Measurements from ENCODE around the gene MYO7A.

The MYO7A gene

DNA sequence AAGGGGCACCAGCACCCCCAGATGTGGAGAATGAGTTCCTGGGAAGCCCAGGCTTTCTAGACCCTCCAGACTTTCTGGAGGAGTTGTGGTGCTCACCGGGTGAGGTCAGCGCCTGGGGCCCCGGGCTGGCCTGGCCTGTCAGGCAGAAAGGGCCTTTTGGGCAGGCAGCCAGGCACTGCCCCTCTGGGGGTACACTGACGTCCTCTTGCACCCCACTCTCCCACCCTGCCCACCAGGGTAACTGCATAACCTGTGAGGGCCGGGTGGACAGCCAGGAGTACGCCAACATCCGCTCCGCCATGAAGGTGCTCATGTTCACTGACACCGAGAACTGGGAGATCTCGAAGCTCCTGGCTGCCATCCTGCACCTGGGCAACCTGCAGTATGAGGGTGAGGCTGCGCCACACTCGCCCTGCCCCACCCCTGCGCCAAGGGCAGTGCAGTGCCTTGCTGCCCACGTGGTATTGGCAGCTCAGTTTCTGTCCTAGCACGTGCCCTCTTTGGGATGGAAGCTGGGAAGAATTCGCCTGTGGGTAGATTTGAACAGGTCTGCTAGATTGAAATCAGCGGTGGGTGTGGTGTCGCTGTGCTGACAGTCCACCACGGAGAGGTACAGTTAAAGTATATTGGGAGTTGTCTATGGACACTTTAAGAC, 30.1 kb downstream of the MYO7A start:
- in situ Hi-C loops (cut with MboI; ENCODE audit: low sequenced_read_pairs), result no loop called here

DNA sequence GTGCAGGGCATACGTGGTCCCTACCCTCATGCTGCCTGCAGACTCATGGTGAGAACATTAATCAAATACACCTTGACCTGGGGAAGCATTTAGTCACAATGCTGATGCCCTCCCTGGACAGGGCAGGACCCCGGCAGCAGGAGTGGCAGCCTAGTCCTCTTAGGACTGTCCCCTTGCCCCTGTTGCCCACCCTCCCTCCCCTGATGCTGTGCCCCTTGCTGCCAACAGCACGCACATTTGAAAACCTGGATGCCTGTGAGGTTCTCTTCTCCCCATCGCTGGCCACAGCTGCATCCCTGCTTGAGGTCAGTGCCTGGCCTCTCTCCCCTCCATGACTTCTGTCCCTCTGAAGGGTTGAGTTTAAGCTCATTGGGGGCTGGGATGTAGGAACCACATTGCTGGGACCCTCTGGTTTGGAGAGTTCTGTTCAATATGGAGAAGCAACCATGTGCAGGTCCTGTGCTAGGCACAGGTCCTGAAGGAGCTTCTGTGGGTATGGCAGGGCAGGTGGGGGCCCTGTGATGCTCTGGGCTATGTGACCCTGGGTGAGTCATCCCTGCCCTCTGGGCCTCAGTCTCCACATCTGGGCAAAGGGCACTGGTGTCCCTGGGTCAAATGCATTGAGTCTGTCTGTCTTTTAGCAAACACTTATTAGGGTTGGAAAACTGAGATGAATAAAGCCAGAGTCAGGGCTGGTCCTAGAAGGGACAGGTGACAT, 31.3 kb downstream of the MYO7A start:
- in situ Hi-C loops (cut with MboI; ENCODE audit: low sequenced_read_pairs), result no loop called here

DNA sequence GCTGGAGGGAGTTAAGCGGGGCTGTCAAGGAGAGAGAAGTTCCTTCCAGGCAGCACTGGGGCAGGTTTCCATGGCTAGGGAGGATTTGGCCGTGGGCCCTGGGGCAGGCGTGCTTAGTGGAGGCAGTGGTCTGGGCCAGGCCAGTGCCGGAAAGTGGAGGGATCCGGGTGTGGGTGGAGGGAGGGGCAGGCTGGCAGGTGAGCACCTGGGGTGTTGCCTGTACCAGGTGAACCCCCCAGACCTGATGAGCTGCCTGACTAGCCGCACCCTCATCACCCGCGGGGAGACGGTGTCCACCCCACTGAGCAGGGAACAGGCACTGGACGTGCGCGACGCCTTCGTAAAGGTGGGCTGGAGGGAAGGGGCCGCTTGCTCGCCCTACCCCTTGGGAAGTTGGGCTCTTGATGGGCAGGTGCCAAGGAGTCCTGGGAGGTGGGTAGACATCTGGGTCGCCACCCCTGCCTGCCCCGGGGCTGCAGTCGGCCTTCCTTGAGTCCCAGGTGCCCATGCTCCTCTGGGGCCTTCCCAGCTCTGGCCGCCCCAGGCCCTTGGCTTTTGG, 32.0 kb downstream of the MYO7A start:
- in situ Hi-C loops (cut with MboI; ENCODE audit: low sequenced_read_pairs), result no loop called here

DNA sequence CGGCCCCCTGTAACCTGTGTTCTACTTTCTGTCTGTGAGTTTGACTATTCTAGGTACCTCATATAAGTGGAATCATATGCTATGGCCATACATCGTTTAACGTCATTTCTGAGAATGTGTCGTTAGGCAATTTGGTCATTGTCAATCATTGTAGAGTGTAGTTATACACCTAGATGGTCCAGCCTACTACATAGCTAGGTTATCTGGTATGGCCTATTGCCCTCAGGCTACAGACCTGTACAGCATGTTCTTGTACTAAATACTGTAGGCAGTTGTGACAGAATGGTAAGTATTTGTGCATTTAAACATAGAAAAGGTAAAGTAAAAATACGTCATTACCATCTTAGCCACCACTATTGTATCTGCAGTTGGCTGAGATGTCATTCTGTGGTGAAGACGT, 35.2 kb downstream of the MYO7A start:
- in situ Hi-C loops (cut with MboI; ENCODE audit: low sequenced_read_pairs), result no loop called here

DNA sequence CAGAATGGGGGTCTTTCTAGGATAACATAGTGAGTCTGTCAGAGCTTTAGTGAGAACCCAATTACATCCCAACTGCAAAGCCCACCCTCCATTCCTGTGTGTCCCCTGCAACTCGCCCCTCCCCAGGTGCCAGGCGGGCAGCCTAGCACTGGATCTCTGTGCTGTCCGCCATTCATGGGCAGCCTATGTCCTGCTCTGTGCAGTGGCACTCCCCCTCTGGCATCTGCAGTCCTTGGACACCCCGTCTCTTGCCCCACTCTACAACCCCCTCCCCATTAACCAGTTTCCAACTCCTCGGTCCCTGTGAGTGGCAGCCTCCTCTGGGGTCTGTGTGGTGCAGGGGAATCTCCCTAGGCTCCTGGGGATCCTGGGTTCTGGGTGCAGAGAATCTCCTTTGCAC, 37.0 kb downstream of the MYO7A start:
- in situ Hi-C loops (cut with MboI; ENCODE audit: low sequenced_read_pairs), result no loop called here

DNA sequence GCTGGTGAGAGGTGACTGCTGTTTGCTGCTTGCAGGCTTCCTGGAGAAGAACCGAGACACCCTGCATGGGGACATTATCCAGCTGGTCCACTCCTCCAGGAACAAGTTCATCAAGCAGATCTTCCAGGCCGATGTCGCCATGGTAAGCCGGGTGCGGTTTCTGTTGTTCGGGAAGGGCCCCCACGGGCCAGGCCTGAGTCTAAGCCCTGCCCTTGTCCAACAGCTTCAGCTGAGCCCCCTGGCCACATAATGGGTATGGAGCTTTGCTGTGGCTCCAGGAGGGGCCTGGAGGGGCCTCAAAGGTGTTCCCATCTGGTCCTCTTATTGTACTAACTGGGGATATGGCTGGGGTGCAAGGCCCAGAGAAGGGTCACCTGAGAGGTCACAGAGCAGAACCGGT, 38.0 kb downstream of the MYO7A start:
- in situ Hi-C loops (cut with MboI; ENCODE audit: low sequenced_read_pairs), result no loop called here

DNA sequence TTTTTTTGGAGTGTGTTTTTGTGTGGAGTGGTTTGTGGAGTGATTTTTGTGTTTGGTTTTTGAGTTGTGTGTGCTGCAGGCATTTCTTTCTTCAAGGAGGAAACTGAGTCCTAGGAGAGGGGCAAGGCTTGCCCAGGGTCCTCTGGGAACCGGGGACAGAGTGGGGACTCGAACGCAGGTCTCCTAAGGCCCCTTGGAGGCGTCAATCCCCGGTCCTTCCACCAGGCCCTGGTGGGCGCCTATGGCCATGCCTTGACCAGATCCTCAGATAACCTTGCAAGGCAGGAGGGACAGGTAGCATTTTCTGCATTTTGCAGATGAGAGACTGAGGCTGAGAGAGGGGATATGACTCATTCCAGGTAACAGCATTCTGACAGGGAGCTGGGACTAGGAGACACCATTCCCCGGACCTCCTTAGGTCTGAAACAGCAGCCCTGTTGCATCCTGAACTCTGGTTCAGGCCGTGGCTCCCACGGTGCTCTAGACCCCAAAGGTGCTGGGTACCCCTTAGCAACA, 39.1 kb downstream of the MYO7A start:
- in situ Hi-C loops (cut with MboI; ENCODE audit: low sequenced_read_pairs), result no loop called here

DNA sequence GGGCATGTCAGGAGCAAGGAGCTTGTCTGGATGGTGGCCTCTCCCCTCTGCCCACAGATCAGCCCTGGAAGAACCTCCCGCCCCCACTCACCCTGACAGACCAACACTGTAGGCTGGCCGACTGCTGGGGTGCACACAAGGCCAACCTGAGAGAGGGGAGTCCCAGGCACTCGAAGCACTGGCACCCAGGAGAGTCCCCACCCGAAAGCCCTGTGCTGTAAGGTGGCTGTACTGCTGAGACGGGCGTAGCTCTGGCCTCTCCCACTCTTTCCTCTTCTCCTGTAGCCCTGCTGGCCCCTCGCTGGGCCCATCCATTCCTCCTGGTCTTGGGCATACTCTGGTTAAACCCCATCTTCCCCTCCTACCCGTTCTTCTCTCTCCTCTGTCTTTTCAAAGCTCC, 39.7 kb downstream of the MYO7A start:
- in situ Hi-C loops (cut with MboI; ENCODE audit: low sequenced_read_pairs), result no loop called here

DNA sequence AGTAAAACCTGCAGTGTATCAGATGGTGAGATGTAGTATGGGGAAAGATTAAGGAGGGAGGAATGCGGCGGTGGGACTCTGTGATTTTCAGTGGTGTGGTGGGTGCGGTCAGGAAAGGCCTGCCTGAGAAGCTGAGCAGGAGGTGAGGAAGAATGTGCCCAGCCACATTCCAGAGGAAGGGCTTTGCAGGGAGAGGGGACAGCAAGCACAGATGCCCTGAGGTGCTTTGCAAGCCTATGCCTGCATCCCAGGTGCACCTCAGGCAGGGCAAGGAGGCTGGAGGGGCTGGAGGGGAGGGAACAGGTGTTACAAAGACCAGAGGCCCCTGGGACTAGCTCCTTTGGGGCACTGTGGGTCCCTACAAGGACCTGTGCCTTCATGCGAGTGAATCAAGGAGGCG, 42.1 kb downstream of the MYO7A start:
- in situ Hi-C loops (cut with MboI; ENCODE audit: low sequenced_read_pairs), result no loop called here

DNA sequence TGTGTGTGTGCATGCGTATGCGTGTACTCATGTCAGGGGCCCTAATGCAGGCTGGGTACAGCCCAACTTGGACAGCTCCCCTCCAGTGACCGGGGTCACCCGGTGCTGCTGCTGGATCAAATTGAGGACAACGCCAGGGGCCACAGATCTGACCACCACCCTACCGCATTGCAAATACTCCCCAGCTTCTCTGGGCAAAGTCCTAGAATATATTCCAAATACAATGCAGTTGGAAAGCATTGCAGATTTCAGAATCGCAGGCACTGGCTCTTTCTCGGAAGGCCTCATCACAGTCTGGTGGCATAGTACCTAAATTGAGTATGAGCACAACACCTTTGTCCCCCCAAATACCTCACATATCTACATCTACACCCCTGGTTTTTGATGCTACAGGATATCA, 43.2 kb downstream of the MYO7A start:
- in situ Hi-C loops (cut with MboI; ENCODE audit: low sequenced_read_pairs), result no loop called here

DNA sequence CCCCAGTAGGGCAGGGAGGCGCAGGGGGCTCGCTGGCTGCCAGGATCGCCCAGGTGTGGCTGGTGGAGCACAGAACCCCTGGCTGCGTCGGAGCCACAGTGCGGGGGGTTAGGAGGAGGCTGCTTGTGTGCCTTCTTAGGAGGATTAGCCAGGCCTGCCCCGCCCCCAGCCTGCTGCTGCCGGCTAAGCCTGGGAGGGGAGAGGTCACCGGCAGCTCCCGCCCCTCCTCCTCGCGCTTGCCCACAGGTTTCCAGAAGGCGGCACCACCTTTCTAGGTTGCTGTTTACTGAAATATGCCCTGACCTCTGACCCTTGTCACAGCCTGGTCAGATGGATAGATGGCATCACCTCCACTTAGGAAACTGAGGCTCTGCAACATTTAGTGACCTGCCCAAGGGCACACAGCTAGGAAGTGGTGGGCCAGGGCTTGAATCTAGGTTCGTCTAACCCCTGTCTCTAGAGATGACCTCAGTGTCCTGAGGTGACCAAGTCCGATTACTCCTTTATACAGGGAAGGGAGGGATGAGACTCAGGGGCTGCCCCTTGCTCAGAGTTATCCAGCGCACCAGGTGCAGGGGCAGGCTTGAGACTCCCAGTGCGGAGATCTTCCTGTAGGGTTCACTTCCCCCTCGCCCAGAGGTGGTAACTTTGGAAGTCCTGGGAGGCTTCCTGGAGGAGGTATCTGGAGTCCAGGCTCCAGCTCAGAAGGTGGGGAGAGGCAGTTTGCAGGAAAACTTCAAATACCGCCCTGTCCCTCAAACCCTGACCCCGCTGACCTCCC, 44.0 kb downstream of the MYO7A start:
- in situ Hi-C loops (cut with MboI; ENCODE audit: low sequenced_read_pairs), result no loop called here

DNA sequence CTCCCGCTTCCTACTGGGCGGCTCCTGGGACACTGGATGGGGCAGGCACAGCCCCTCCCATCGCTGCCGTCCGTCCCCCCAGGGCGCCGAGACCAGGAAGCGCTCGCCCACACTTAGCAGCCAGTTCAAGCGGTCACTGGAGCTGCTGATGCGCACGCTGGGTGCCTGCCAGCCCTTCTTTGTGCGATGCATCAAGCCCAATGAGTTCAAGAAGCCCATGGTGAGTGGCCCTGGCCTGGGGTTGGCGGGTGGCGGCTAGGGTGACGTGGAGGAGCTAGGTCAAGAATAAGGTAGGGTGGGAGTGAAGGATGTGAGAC, 44.6 kb downstream of the MYO7A start:
- in situ Hi-C loops (cut with MboI; ENCODE audit: low sequenced_read_pairs), result no loop called here

DNA sequence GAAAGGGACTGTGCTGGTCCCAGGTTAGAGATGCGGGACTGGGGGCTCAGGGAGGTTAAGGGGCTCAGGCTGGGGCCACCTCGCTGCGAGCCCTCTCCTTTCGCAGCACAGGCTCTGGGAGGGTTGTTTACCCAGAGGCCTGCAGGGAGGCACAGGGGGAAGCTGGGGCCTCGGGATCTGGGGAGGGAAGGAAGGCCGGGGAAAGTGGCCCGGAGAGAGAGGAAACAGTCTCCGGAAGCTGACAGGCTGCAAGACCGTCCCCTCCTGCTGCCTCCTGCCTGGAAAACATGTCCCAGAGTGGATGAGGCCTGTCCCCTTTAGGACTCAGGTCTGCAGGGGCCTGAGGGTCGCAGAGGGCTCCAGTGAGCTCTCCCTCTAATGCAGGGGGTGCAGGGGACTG, 45.4 kb downstream of the MYO7A start:
- in situ Hi-C loops (cut with MboI; ENCODE audit: low sequenced_read_pairs), result no loop called here

DNA sequence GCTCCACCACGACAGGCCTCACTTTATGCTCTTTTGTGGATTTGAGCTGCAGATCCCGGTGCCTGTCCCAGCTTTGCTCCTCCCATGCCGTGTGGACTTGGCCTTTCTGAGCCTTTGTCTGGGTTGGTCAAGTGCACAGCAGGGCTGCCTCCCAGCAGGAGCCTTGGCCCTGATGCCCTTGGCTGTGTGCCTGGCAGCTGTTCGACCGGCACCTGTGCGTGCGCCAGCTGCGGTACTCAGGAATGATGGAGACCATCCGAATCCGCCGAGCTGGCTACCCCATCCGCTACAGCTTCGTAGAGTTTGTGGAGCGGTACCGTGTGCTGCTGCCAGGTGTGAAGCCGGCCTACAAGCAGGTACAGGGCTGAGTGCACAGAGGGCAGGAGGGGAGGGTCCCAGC, 46.5 kb downstream of the MYO7A start:
- in situ Hi-C loops (cut with MboI; ENCODE audit: low sequenced_read_pairs), result no loop called here

DNA sequence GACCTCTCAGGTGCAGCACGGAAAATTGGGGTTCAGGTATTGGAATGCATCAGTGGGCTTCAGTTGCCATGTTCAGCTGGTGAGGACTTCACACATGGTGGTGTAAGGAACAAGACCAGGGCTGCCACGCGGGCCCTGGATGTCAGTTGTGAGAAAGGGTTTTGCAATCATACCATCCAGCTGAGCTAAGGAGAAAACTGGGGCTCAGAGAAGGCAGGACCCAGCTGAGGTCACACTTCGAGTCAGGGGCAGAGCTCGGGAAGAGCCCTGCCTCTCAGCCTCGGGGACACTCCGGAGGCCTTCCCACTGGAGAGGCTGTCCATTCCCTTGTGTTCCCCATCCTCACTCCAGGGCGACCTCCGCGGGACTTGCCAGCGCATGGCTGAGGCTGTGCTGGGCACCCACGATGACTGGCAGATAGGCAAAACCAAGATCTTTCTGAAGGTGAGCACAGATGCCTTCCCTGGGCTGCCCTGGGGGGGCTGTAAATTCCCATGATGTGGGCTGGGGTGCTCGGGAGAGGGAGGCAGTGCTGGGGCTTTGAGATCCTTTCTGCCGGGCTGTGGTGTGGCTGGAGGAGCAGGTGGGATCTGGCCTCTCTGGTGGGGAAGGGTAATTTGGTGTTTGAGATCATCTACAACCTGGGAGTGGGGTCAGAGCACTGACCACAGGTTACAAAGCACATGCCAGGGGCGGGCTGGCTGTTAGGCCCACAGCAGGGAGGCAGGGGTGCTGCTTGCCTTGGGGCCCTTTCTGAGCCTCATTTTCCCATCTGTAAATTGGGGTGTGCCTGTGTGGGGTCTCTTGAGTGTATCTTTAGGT, 47.2 kb downstream of the MYO7A start:
- in situ Hi-C loops (cut with MboI; ENCODE audit: low sequenced_read_pairs), result no loop called here

DNA sequence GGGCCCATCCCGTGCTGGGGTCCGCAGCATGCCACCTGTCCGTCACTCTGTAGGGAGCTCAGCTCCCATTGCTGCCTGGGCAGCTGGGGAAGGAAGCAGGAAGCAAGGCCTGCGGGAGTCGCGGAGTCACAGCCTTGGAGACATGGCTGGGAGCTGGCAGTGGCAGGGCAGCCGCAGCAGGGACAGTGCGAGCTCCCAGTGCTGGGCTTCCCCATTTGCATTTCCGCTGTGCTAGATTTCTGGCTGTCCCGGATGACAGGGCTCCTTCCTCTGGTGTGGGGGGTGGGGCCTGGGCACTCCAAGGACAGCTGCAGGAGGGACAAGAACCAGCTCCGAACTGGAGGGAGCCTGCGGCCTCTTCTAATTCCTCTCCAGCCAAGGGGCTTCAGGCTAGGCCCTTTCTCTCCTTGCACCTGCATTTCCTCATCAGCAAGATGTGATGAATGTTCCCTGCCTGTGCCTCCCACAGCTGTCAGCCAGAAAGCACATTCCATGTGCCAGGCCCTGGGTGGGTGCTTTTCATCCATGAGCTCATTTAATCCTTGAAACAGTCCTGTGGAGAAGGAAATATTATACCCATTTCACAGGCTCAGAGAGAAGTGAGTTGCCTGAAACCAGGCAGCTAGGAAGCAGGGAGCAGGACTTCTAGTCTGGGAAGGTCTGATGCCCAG, 48.0 kb downstream of the MYO7A start:
- in situ Hi-C loops (cut with MboI; ENCODE audit: low sequenced_read_pairs), result no loop called here

DNA sequence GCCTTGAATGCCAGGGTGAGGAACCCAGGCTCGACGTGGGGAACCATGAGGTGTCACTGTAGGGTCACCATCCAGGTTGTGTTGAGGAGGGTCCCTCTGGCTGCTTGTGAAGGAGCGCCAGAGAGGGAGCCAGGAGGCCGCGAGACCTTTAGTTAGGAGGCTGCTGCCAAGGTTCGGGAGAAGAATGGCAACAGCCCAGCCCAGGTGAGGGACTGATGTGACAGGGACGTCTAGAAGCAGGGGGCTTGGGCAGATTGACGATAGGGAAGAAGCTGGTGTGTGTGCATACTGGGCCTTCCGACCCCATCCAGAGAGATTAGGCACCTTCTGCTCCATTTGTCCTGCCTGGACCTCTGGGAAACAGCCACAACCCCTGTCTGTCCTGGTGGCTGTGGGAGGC, 49.0 kb downstream of the MYO7A start:
- in situ Hi-C loops (cut with MboI; ENCODE audit: low sequenced_read_pairs), result no loop called here

DNA sequence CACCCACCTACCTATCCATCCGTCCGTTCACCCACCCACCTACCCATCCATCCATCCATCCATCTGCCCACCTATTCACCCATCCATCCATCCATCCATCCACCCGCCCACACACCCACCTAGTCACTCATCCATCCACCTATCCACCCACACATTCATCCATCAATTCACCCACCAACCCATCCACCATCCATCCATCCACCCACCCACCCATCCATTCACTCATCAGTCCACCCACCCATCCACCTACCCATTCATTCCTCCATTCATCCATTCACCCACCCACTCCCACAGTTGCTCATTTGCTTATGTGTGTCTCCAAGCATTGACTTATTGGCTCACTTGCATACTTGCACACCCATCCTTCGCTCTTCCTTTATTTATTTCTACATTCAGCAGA, 50.1 kb downstream of the MYO7A start:
- in situ Hi-C loops (cut with MboI; ENCODE audit: low sequenced_read_pairs), result no loop called here

DNA sequence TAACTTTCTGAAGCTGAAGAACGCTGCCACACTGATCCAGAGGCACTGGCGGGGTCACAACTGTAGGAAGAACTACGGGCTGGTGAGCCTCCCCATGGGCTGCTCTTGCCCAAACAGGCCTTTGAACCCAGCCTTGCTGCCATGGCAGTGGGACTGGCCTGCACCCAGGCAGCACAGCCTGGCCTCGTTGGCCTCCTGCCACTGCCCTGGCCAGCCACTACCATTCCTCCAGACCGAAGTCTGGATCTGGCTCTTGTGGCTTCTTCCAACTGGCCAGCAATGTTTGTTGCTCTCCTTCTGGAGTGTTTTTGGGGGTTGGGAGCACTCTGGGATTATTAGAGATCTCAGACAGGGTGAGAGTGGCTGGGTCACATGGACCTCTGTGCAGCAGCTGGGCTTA, 51.0 kb downstream of the MYO7A start:
- in situ Hi-C loops (cut with MboI; ENCODE audit: low sequenced_read_pairs), result no loop called here

DNA sequence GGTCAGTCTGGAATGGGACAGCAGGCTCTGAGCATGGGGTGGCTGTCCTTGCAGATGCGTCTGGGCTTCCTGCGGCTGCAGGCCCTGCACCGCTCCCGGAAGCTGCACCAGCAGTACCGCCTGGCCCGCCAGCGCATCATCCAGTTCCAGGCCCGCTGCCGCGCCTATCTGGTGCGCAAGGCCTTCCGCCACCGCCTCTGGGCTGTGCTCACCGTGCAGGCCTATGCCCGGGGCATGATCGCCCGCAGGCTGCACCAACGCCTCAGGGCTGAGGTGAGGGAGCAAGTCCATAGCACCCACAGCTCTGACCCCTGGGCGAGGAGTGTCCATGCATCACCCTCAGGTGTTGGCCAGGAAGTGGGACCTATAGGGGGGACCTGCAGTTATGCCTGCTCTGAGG, 51.6 kb downstream of the MYO7A start:
- in situ Hi-C loops (cut with MboI; ENCODE audit: low sequenced_read_pairs), result loop anchor here (5.0 kb wide), 1 partner anchor 52 kb away; the partner anchor contains the start of gene MYO7A
